ENCODE data around the gene LUM. TPM values are rescaled to one million over a fixed set of nuclear protein-coding genes. Genes with fewer than 3 reads are reported as not detected.

Gene LUM
- total and polyA plus RNA-seq, 10 donors: 2.6 to 52.5 (median 7.6) TPM

- DNase-seq: no peak
- H3K9me3 ChIP-seq: no peaks in the 10 kb centered on the region
- H3K27ac ChIP-seq: no peak overlapping the region
- no peaks in the 10 kb centered on the region for H3K36me3 ChIP-seq
- no peaks in the 10 kb centered on the region for H3K4me1 ChIP-seq
- 65 to 86% (median 79%) methylated on average over 4 of the region's 4 CpGs for WGBS, 5 donors
- intact Hi-C loops (cut with DNase I; ENCODE audit: low total_unique reads): no loop called here
- no peak overlapping the region for H3K4me3 ChIP-seq
- TF ChIP-seq POLR2AphosphoS5 (IDR thresholded peaks at IDR 0.05) (no peak), POLR2A (IDR thresholded peaks at IDR 0.05) (no peak)
- TF ChIP-seq, protein P1, sequence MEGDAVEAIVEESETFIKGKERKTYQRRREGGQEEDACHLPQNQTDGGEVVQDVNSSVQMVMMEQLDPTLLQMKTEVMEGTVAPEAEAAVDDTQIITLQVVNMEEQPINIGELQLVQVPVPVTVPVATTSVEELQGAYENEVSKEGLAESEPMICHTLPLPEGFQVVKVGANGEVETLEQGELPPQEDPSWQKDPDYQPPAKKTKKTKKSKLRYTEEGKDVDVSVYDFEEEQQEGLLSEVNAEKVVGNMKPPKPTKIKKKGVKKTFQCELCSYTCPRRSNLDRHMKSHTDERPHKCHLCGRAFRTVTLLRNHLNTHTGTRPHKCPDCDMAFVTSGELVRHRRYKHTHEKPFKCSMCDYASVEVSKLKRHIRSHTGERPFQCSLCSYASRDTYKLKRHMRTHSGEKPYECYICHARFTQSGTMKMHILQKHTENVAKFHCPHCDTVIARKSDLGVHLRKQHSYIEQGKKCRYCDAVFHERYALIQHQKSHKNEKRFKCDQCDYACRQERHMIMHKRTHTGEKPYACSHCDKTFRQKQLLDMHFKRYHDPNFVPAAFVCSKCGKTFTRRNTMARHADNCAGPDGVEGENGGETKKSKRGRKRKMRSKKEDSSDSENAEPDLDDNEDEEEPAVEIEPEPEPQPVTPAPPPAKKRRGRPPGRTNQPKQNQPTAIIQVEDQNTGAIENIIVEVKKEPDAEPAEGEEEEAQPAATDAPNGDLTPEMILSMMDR (IDR thresholded peaks at IDR 0.05 in 8 of 11, conservative IDR thresholded peaks at IDR 0.05 in 3 of 11): no peak
- H3K27me3 ChIP-seq (replicated peaks in 1 of 7): no peaks in the 10 kb centered on the region
Observed at GRCh38 chr12:91053951-91054715, 57.2 kb downstream of the LUM start.

Other genes starting within 250 kb of the LUM start
- gene CCER1, start 156.3 kb downstream of the LUM start, total RNA-seq: not detected
- gene CCER1, start 156.3 kb downstream of the LUM start, polyA plus RNA-seq: not detected
- not detected for gene EPYC, start 106.5 kb downstream of the LUM start, total RNA-seq
- gene EPYC, start 106.5 kb downstream of the LUM start, polyA plus RNA-seq: under 1 TPM in 1 of 3 donors, not detected in 2; 0.08 TPM
- not detected for gene KERA, start 53.5 kb downstream of the LUM start, total RNA-seq
- gene KERA, start 53.5 kb downstream of the LUM start, polyA plus RNA-seq: not detected
- gene DCN, start 71.3 kb upstream of the LUM start, total RNA-seq: 10 to 100 TPM in 2 of 7 donors, 1 to 10 TPM in 5; 1.6 to 11.5 (median 7.3) TPM
- 10 to 100 TPM in 2 of 3 donors, 1 to 10 TPM in 1; 8.1 to 60.1 (median 34.5) TPM for gene DCN, start 71.3 kb upstream of the LUM start, polyA plus RNA-seq